K562 (cell line): ENCODE measurements around the gene GATM. TPM values are rescaled to one million over a fixed set of nuclear protein-coding genes. Genes with fewer than 3 reads are reported as not detected.

Experiments used
- ATAC-seq: fragments of 200-7000 bp; cut with Tn5 transposase; 3 replicates; pipeline ENCODE4 v1.9.1; 2020; ENCODE audit warnings: moderate library complexity
- BruUV-seq: library from RNA; stranded (reverse); fragments of 400-500 nt; replicated peaks from 2 replicates; lab custom pipeline; 2021; lab: Mats Ljungman, UMichigan
- CTCF ChIA-PET: fragments of 300-600 bp; formaldehyde crosslinking; extraction: SDS; loops from one replicate; lab custom pipeline; 2021; ENCODE audit warnings: low intra/inter-chr PET ratio; lab: Yijun Ruan, JAX
- POLR2A ChIA-PET: fragments of 300-600, 350-650 bp; sonication (Branson Sonifier 250); formaldehyde crosslinking; extraction: SDS; loops from one replicate; lab custom pipeline; 2021; ENCODE audit warnings: antibody characterized with exemption, inconsistent platforms; lab: Yijun Ruan, JAX
- DNase-seq, 4 experiments: peaks; one replicate each; pipeline versions ENCODE4 v3.0.0 to v3.0.0-alpha.2; 2011 to 2018; ENCODE audit warnings: low spot score in 3 of 4, mixed read lengths in 3 of 4; ENCODE audit errors: extremely low read depth in 1 of 4
- FAIRE-seq: peaks from 2 replicates; lab custom pipeline; 2011; peaks lifted over from hg19 to GRCh38; lab: Jason Lieb, UNC
- H2AFZ ChIP-seq: 2 replicates; pipeline ENCODE4 v1.6.0; 2011; ENCODE audit warnings: low read depth, low read length, control low read depth, inconsistent platforms
- H3K27ac ChIP-seq: fragments of 200-600 bp; 3 replicates; pipeline ENCODE4 v1.8.0; 2011; ENCODE audit warnings: low read depth, mild to moderate bottlenecking, control low read depth, inconsistent platforms, low read length, moderate library complexity, mixed read lengths; ENCODE audit errors: extremely low read depth
- H3K27me3 ChIP-seq, 2 experiments: fragments of 300-600 bp in 1 of 2; 2 replicates in 1 of 2; 3 replicates in 1 of 2; pipeline versions ENCODE4 v1.6.0 to v1.8.0; 2011; ENCODE audit warnings: inconsistent platforms in 2 of 2, low read length in 2 of 2, mild to moderate bottlenecking in 1 of 2, mixed read lengths in 1 of 2, moderate library complexity in 1 of 2; ENCODE audit not compliant: control insufficient read depth in 2 of 2, insufficient read depth in 2 of 2
- H3K36me3 ChIP-seq: fragments of 300-600 bp; 3 replicates; pipeline ENCODE4 v1.8.0; 2011; ENCODE audit warnings: mild to moderate bottlenecking, low read length, inconsistent platforms; ENCODE audit not compliant: control insufficient read depth, insufficient read depth
- H3K4me1 ChIP-seq, 2 experiments: fragments of 200-600 bp in 1 of 2; replicated peaks in 1 of 2; 2 replicates in 1 of 2; 3 replicates in 1 of 2; pipeline versions ENCODE4 v1.5.1 to v1.8.0; 2011; ENCODE audit warnings: inconsistent platforms in 2 of 2, low read length in 2 of 2, mild to moderate bottlenecking in 1 of 2, mixed read lengths in 1 of 2, moderate library complexity in 1 of 2; ENCODE audit not compliant: control insufficient read depth in 2 of 2, insufficient read depth in 2 of 2
- H3K4me2 ChIP-seq: 2 replicates; pipeline ENCODE4 v1.6.1; 2011; ENCODE audit warnings: low read length, control low read depth, inconsistent platforms, mixed read lengths; ENCODE audit not compliant: insufficient read depth
- H3K4me3 ChIP-seq: fragments of 200-600 bp; sonication (generic), shearing (Covaris generic); 2 replicates; pipeline ENCODE4 v1.5.1; 2016; ENCODE audit warnings: control low read depth, inconsistent platforms
- H3K79me2 ChIP-seq: fragments of 200-600 bp; 3 replicates; pipeline ENCODE4 v1.8.0; 2011; ENCODE audit warnings: low read length, inconsistent platforms; ENCODE audit not compliant: control insufficient read depth, insufficient read depth
- H3K9ac ChIP-seq, 2 experiments: 2 replicates each; pipeline versions ENCODE4 v1.6.0 to v1.6.1; 2011; ENCODE audit warnings: low read depth in 2 of 2, low read length in 2 of 2, control low read depth in 1 of 2, inconsistent platforms in 1 of 2, mild to moderate bottlenecking in 1 of 2, mixed read lengths in 1 of 2; ENCODE audit not compliant: insufficient read depth in 1 of 2
- H3K9me1 ChIP-seq: one replicate; pipeline ENCODE4 v1.6.0; 2011; ENCODE audit warnings: inconsistent platforms, mild to moderate bottlenecking, low read length, moderate library complexity; ENCODE audit not compliant: control insufficient read depth, insufficient read depth
- H3K9me3 ChIP-seq: replicated peaks from 2 replicates; pipeline ENCODE4 v1.5.1; 2011; ENCODE audit warnings: low read depth, low read length, inconsistent platforms; ENCODE audit not compliant: control insufficient read depth, insufficient read depth
- H4K20me1 ChIP-seq: replicated peaks from 2 replicates; pipeline ENCODE4 v1.6.1; 2011; ENCODE audit warnings: low read length, inconsistent platforms, mixed read lengths; ENCODE audit not compliant: control insufficient read depth, insufficient read depth
- ARNT ChIP-seq, 2 experiments: fragments of 450-650 bp; IDR thresholded peaks; 2 replicates each; pipeline ENCODE4 v1.6.1; 2016; ENCODE audit warnings: mild to moderate bottlenecking in 1 of 2
- BRF2 ChIP-seq: IDR thresholded peaks from 3 replicates; pipeline ENCODE4 v1.6.1; 2011; ENCODE audit warnings: borderline replicate concordance, mild to moderate bottlenecking; ENCODE audit not compliant: insufficient read length, insufficient read depth
- ELF4 ChIP-seq: fragments of 450-650 bp; formaldehyde crosslinking; IDR thresholded peaks from 2 replicates; pipeline ENCODE4 v1.4.0; 2022; ENCODE audit warnings: missing genetic modification characterization
- FUS ChIP-seq: fragments of 200-400 bp; formaldehyde crosslinking; optimal IDR thresholded peaks from 2 replicates; pipeline ENCODE3; 2017; ENCODE audit warnings: low read depth, low read length
- KHSRP ChIP-seq: fragments of 450-650 bp; IDR thresholded peaks from 2 replicates; pipeline ENCODE4 v1.6.1; 2017
- PATZ1 ChIP-seq: fragments of 250-450 bp; sonication (Bioruptor Pico); IDR thresholded peaks from 2 replicates; pipeline ENCODE4 v1.5.0; 2020; ENCODE audit warnings: mild to moderate bottlenecking, borderline replicate concordance
- TAF9B ChIP-seq: fragments of 450-650 bp; IDR thresholded peaks from 2 replicates; pipeline ENCODE4 v1.6.1; 2018; ENCODE audit warnings: mild to moderate bottlenecking; ENCODE audit not compliant: partially characterized antibody
- ZBTB26 ChIP-seq: fragments of 450-650 bp; formaldehyde crosslinking; IDR thresholded peaks from 2 replicates; pipeline ENCODE4 v1.4.0; 2022; ENCODE audit warnings: missing genetic modification characterization
- ZNF12 ChIP-seq: sonication (generic); formaldehyde crosslinking; IDR thresholded peaks from 2 replicates; pipeline ENCODE4 v1.4.0; 2020; ENCODE audit warnings: mild to moderate bottlenecking, missing genetic modification reagents
- ZNF146 ChIP-seq: IDR thresholded peaks from one replicate; pipeline ENCODE4 v1.6.1; 2018; ENCODE audit warnings: missing compliant biosample characterization; ENCODE audit not compliant: unreplicated experiment
- whole genome bisulfite sequencing: fragments of 100-300 bp; shearing (Covaris generic); methylation state at CpG from one replicate; pipeline ENCODE4 v1.1.6; 2016; ENCODE audit warnings: low coverage, mixed read lengths; ENCODE audit not compliant: insufficient coverage; ENCODE audit errors: missing lambda C conversion rate; 5-methylcytosine and 5-hydroxymethylcytosine counted together
- in situ Hi-C: fragments of 300-500 bp; cut with MboI; formaldehyde crosslinking; loops from 4 replicates; pipeline ENCODE4 v1.15.0; 2018; ENCODE audit warnings: inconsistent platforms, mixed read lengths
- intact Hi-C: fragments of 100-400 bp; cut with micrococcal nuclease; formaldehyde crosslinking; loops from 2 replicates; pipeline ENCODE4 v1.14.2; 2022
- polyA plus RNA-seq, 8 experiments: library from polyadenylated mRNA; depleted of rRNA in 4 of 8; stranded (reverse) in 5 of 8; unstranded in 3 of 8; fragments of >200 nt; fragmentation: Nextera tagmentation in 2 of 8; fragmentation: Illumina TruSeq in 1 of 8; extraction: Ambion mirVana in 2 of 8; extraction: Trizol in 1 of 8; gene quantifications; 2 replicates each; pipeline versions ENCODE4 v1.2.1 to v1.2.3, GENCODE V29; 2011 to 2014; ENCODE audit warnings: inconsistent platforms in 1 of 8, missing spikeins in 1 of 8
- total RNA-seq, 7 experiments: library from RNA; depleted of rRNA in 6 of 7; stranded (reverse); fragments of >200 nt in 6 of 7; fragmentation: Illumina TruSeq in 2 of 7; extraction: Trizol in 2 of 7; gene quantifications; 2 replicates each; pipeline versions ENCODE4 v1.2.1 to v1.2.3, GENCODE V29; 2011 to 2021; ENCODE audit warnings: low replicate concordance in 1 of 7

The GATM gene
- total and polyA plus RNA-seq, 9 of the 15 experiments (the other 6 are each of a cell fraction or from before 2014, with no cell fraction given): 0.11 to 1.1 (median 0.65) TPM

GRCh38 chr15:45332694-45333093 is 45.6 kb downstream of the GATM start:
- ATAC-seq (no peak), DNase-seq (no peak), FAIRE-seq (no peak)
- H3K9ac ChIP-seq: no peak overlapping the region
- no peak overlapping the region for H2AFZ ChIP-seq
- H3K36me3 ChIP-seq: no peaks in the 10 kb centered on the region
- no TSS peak for BruUV-seq
- no peaks in the 10 kb centered on the region for H3K9me3 ChIP-seq
- CTCF ChIA-PET: no interaction called here
- intact Hi-C loops: no loop called here
- TF ChIP-seq FUS: no peak
- TF ChIP-seq ZNF12 (CRISPR knock-in tag): no peak
- TF ChIP-seq ZNF146 (CRISPR knock-in tag): no peak
- TF ChIP-seq ELF4 (CRISPR knock-in tag): no peak
- no peak for TF ChIP-seq TAF9B
- TF ChIP-seq ZBTB26: no peak
- TF ChIP-seq ARNT (IDR thresholded peaks at IDR 0.05): no peak
- TF ChIP-seq KHSRP: no peak
- TF ChIP-seq PATZ1 (CRISPR knock-in tag): no peak
- no peak for TF ChIP-seq BRF2
- H3K27ac ChIP-seq: no peak overlapping the region
- H3K4me2 ChIP-seq: no peak overlapping the region
- no peaks in the 10 kb centered on the region for H4K20me1 ChIP-seq
- 2% methylated on average over 12 of the region's 12 CpGs for WGBS
- peaks cover 7 to 21% of the 10 kb centered on the region in 2 experiments for H3K27me3 ChIP-seq
- POLR2A ChIA-PET: no interaction called here
- no peaks in the 10 kb centered on the region for H3K9me1 ChIP-seq
- no peaks in the 10 kb centered on the region for H3K79me2 ChIP-seq
- in situ Hi-C loops: no loop called here
- no peaks in the 10 kb centered on the region for H3K4me1 ChIP-seq
- H3K4me3 ChIP-seq: no peak overlapping the region
